Measurements from ENCODE around the gene LLGL2.

- no peak for TF ChIP-seq POLR2AphosphoS5 (IDR thresholded peaks at IDR 0.05; ENCODE audit: low read depth, low read length)
- TF ChIP-seq TAF1 (IDR thresholded peaks at IDR 0.05; ENCODE audit: borderline replicate concordance, insufficient read depth, low read length): no peak
Observed at GRCh38 chr17:75524269-75524969, 1.1 kb upstream of the LLGL2 start.

Measured in PFSK-1 (cell line).